Measurements from ENCODE around the gene SLC44A3. TPM values are rescaled to one million over a fixed set of nuclear protein-coding genes. Genes with fewer than 3 reads are reported as not detected.

Gene SLC44A3
- total RNA-seq, 1 donor, result 2.9 TPM

DNA sequence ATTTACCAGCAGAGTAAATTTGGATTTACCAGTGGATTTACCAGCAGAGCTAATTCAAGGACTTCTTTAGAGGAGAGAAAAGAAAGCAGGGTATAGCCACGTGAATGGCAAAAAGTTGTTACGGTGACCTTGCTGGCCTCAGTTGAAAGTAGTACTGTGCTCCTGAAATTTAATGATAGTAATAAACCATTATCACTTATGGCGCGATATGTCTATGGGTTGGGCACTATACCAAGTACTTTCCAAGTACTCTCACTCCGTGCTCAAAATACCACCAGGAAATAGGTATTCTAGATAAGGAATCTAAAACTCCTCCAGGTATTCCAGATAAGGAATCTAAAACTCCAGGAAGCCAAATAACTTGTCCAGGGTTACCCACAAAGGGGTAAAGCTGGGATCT is 35.8 kb downstream of the SLC44A3 start:
- Histone ChIP-seq H3K4me3 (ENCODE audit: insufficient read depth, low read length) (no peak overlapping the region), H3K9me3 (ENCODE audit: low read depth, low read length) (no peaks in the 10 kb centered on the region), H3K79me2 (ENCODE audit: insufficient read depth, low read length) (no peaks in the 10 kb centered on the region), H2AFZ (ENCODE audit: low read length) (no peak overlapping the region), H3K36me3 (ENCODE audit: insufficient read depth, low read length) (no peaks in the 10 kb centered on the region), H3K27me3 (ENCODE audit: insufficient read depth, low read length) (no peaks in the 10 kb centered on the region), H3K4me2 (ENCODE audit: insufficient read depth, low read length) (no peak overlapping the region), H3K27ac (ENCODE audit: low read depth, low read length) (no peak overlapping the region), H4K20me1 (ENCODE audit: insufficient read depth, low read length) (no peaks in the 10 kb centered on the region), H3K4me1 (ENCODE audit: insufficient read depth, low read length) (peaks cover 8% of the 10 kb centered on the region)
- DNase-seq (ENCODE audit: insufficient read length, low spot score, missing footprints), result no peak
- no peak for TF ChIP-seq CTCF (IDR thresholded peaks at IDR 0.05; ENCODE audit: extremely low read depth, low read depth, low read length)

- no peaks in the 10 kb centered on the region for H3K9me3 ChIP-seq (ENCODE audit: low read depth, low read length)
- no peaks in the 10 kb centered on the region for H3K27me3 ChIP-seq (ENCODE audit: insufficient read depth, low read length)
- no peak overlapping the region for H2AFZ ChIP-seq (ENCODE audit: low read length)
- no peaks in the 10 kb centered on the region for H3K36me3 ChIP-seq (ENCODE audit: insufficient read depth, low read length)
- H3K4me3 ChIP-seq (ENCODE audit: insufficient read depth, low read length), result no peak overlapping the region
- peaks cover 8% of the 10 kb centered on the region for H3K4me1 ChIP-seq (ENCODE audit: insufficient read depth, low read length)
- H4K20me1 ChIP-seq (ENCODE audit: insufficient read depth, low read length), result no peaks in the 10 kb centered on the region
- no peak overlapping the region for H3K27ac ChIP-seq (ENCODE audit: low read depth, low read length)
- no peak for TF ChIP-seq CTCF (IDR thresholded peaks at IDR 0.05; ENCODE audit: extremely low read depth, low read depth, low read length)
- no peak overlapping the region for H3K4me2 ChIP-seq (ENCODE audit: insufficient read depth, low read length)
- H3K79me2 ChIP-seq (ENCODE audit: insufficient read depth, low read length), result no peaks in the 10 kb centered on the region
- no peak for DNase-seq (ENCODE audit: insufficient read length, low spot score, missing footprints)
Measured at GRCh38 chr1:94856868-94857267, 36.7 kb downstream of the SLC44A3 start.

- no peaks in the 10 kb centered on the region for H3K36me3 ChIP-seq (ENCODE audit: insufficient read depth, low read length)
- no peaks in the 10 kb centered on the region for H4K20me1 ChIP-seq (ENCODE audit: insufficient read depth, low read length)
- no peak for DNase-seq (ENCODE audit: insufficient read length, low spot score, missing footprints)
- H3K27me3 ChIP-seq (ENCODE audit: insufficient read depth, low read length), result no peaks in the 10 kb centered on the region
- no peaks in the 10 kb centered on the region for H3K9me3 ChIP-seq (ENCODE audit: low read depth, low read length)
- H3K27ac ChIP-seq (ENCODE audit: low read depth, low read length), result no peak overlapping the region
- no peak overlapping the region for H2AFZ ChIP-seq (ENCODE audit: low read length)
- H3K4me1 ChIP-seq (ENCODE audit: insufficient read depth, low read length), result peaks cover 17% of the 10 kb centered on the region
- TF ChIP-seq CTCF (IDR thresholded peaks at IDR 0.05; ENCODE audit: extremely low read depth, low read depth, low read length), result no peak
- H3K4me2 ChIP-seq (ENCODE audit: insufficient read depth, low read length), result no peak overlapping the region
- no peaks in the 10 kb centered on the region for H3K79me2 ChIP-seq (ENCODE audit: insufficient read depth, low read length)
- no peak overlapping the region for H3K4me3 ChIP-seq (ENCODE audit: insufficient read depth, low read length)
Measured at GRCh38 chr1:94858276-94858675, 38.1 kb downstream of the SLC44A3 start.

- H3K9me3 ChIP-seq (ENCODE audit: low read depth, low read length), result no peaks in the 10 kb centered on the region
- H3K4me1 ChIP-seq (ENCODE audit: insufficient read depth, low read length), result peaks cover 25% of the 10 kb centered on the region
- no peak for TF ChIP-seq CTCF (IDR thresholded peaks at IDR 0.05; ENCODE audit: extremely low read depth, low read depth, low read length)
- H3K36me3 ChIP-seq (ENCODE audit: insufficient read depth, low read length), result no peaks in the 10 kb centered on the region
- H3K4me2 ChIP-seq (ENCODE audit: insufficient read depth, low read length), result no peak overlapping the region
- no peak overlapping the region for H3K27ac ChIP-seq (ENCODE audit: low read depth, low read length)
- no peak overlapping the region for H2AFZ ChIP-seq (ENCODE audit: low read length)
- no peak for DNase-seq (ENCODE audit: insufficient read length, low spot score, missing footprints)
- H3K79me2 ChIP-seq (ENCODE audit: insufficient read depth, low read length), result no peaks in the 10 kb centered on the region
- no peaks in the 10 kb centered on the region for H3K27me3 ChIP-seq (ENCODE audit: insufficient read depth, low read length)
- no peaks in the 10 kb centered on the region for H4K20me1 ChIP-seq (ENCODE audit: insufficient read depth, low read length)
- no peak overlapping the region for H3K4me3 ChIP-seq (ENCODE audit: insufficient read depth, low read length)
Measured at GRCh38 chr1:94859174-94859573, 39.0 kb downstream of the SLC44A3 start.
